Cardiac septum (tissue), 1 donor: ENCODE data around the gene YBX2. TPM values are rescaled to one million over a fixed set of nuclear protein-coding genes. Genes with fewer than 3 reads are reported as not detected.
A peak's percentile ranks its signal among the peaks of the same experiment; 100 is the strongest.

Experiments used
- DNase-seq: peaks from one replicate; pipeline ENCODE4 v3.0.0-alpha.2; 2020; ENCODE audit warnings: low spot score
- intact Hi-C: fragments of 100-400 bp; cut with DNase I; formaldehyde crosslinking; loops from one replicate; pipeline ENCODE4 v1.14.0; 2022
- total RNA-seq: library from RNA; stranded (reverse); fragmentation: NEBNext Ultra II Directional; extraction: Animal tissue kit (Norgen Biotek cat#: 25700); gene quantifications from one replicate; pipeline ENCODE4 v1.2.1, GENCODE V29; 2021
- donor health status: DM: no; HTN: no; CAD: no.

YBX2 gene
- total RNA-seq, 1 donor from 2014 or later, result 1.2 TPM

GRCh38 chr17:7281953-7282751, 12.3 kb downstream of the YBX2 start:
- intact Hi-C loops, result loop anchor here (1.0 to 2.0 kb wide), 2 partner anchors 30 to 71 kb away; partner anchors contain the start of genes ELP5 and KCTD11
- peak; percentile 84 for DNase-seq

- DNase-seq, result peak; percentile 95
- intact Hi-C loops, result loop anchor here (1.0 to 2.0 kb wide), 2 partner anchors 29 to 71 kb away; partner anchors contain the start of genes ELP5 and KCTD11
Measured at GRCh38 chr17:7281074-7281952, 13.1 kb downstream of the YBX2 start, which contains the start of gene SLC2A4. Gene SLC2A4, plus strand, starts transcription at chr17:7281718. Its CDS starts 217 bp downstream, at chr17:7281935.

DNA sequence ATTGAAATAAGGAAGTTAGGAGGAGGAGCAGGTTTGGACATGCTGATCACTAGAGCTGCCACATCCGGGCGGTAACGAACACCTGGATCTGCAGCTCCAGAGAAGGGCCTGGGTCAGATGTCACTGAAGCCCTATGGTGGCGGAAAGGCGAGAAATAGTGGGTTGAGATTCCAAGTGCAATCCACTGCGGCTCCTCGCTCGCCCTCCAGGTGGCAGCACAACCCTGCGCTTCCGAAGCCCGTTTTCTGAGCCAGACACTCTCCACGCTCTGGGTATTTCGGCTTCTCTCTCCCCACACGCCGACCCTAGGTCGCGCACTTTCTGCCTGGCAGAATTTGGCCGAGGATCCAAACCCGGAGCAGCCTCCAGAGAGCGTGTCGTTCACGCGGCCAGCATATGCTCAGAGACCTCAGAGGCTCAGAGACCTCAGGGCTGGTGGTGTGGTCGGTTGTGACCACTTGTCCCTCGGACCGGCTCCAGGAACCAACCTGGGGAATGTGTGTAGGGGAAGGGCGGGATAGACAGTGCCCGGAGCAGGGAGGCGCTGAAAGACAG, 13.8 kb downstream of the YBX2 start:
- intact Hi-C loops, result loop anchor here (1.0 to 2.0 kb wide), 3 partner anchors 16 to 72 kb away; partner anchors contain the start of genes ELP5 and KCTD11
- DNase-seq, result peak; percentile 89

- intact Hi-C loops, result no loop called here
- no peak for DNase-seq
Measured at GRCh38 chr17:7279448-7279847, 15.0 kb downstream of the YBX2 start.

- intact Hi-C loops, result no loop called here
- no peak for DNase-seq
Measured at GRCh38 chr17:7266784-7267183, 27.7 kb downstream of the YBX2 start.

GRCh38 chr17:7263801-7264078, 30.7 kb downstream of the YBX2 start:
- intact Hi-C loops, result no loop called here
- no peak for DNase-seq

DNA sequence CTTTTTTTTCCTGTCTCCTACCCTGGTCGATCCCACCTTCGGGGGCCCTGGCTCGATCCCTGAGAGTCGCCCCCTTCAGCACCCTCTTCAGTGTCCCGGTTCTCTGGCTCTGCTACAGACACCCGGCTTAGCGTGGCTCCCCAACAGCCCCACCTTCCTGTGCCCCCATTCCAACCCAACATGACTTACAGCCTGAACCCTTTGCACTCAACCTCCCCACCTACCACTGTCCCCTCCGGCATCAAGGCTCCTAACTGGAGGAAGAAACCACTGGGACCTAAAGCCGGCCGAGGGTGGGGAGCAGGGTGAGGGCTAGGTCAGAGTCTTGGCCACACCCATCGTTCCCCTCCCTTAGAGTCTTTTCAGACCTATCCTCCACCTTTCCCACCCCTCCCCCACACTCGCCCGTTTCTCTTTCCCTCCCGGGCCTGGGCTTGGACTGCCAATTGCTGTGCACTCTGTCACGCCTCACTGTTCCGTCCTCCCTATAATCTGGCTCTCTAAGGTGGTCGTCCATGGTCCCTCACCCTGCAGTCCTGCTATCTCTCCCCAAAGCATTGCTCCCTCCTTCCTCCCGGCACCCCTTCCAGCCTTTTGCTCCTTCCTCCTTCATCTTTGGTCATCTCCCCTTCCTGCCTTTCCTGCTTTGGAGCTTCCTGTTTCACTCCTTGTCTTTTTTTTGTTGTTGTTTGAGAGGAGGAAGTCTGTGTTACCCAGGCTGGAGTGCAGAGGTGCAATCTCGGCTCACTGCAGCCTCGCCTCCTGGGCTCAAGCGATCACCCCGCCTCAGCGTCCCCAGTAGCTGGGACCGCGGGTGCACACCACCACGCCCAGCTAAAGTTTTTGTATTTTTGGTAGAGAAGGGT, 31.3 kb downstream of the YBX2 start:
- intact Hi-C loops, result no loop called here
- DNase-seq, result no peak

DNA sequence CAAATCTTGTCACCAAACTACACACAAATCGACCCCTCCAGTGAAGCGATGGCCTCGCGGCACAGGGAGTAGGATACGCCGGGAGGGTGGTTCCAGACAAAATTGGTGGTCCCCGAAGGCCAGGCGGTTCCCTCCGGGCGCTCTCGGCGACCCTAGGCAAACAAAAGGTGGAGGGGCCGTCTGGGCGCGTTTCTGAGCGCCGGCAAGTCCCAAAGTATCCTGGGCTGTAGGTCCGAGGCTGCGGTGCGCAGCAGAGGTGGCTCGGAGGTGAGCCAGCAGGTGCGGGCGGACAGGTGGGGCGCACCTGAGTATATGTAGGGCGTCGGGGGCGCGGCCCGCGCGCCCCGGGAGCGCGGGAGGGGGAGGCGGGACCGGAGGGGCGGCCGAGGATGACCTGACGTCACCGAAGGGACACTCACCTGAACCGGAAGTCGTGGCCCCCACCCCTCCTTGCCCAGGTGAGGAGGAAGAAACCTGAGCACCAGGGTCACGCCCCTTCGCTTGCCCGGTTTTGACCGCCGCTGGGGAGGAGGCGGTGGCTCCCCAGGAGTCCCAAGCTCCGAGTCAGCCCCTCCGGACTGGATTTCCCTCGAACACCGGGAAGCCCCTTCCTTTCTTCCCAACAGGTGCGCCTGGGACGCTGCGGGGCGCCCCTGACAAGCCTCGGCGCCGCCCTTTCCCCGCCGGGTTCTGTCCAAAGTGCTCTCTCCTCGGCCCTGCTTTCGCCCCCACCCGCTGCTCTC, 32.1 kb downstream of the YBX2 start, which contains the start of gene CLDN7:
Gene CLDN7, minus strand, starts transcription at position 287 of the 743 bp plus-strand sequence. CDS start 435 bp downstream, outside the sequence.
- intact Hi-C loops, result no loop called here

DNA sequence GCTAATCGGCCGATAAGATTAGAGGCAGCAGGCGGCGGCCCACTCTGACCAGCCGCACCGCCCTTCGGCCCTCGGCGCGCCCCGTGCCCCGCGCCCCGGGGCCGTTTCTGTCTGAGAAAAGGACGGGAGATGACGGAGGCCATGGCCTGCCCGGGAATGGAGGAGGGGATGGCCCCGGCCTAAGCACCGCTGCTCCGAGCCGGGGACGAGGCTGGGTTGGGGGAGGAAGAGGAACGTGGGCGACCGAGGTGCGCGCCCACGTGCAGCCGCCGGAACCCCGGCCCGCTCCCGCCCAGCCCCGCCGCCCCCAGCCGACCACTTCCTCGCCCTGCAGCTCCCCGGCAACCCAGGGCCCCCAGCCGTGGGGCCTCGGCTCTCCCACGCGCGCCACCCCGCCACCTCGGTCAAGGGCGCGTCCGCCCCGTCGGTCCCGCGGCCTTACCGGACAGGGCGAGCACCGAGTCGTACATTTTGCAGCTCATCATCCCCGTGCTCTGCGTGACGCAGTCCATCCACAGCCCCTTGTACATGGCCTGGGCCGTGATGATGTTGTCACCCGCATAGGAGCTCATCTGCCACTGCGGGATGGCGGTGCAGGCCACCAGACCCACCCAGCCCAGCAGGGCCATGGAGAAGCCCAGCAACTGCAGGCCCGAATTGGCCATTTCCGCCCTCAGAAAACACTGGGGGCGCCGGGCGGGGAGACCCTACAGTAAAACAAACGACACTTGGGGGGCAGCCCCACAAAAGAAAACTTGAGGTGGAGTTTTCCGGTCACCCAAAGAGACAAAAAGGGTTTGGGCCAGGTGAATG, 32.9 kb downstream of the YBX2 start:
- intact Hi-C loops, result no loop called here
- DNase-seq, result no peak

More for the DNA sequence above, 32.1 kb downstream of the YBX2 start, which contains the start of gene CLDN7:
- DNase-seq, result no peak

DNA sequence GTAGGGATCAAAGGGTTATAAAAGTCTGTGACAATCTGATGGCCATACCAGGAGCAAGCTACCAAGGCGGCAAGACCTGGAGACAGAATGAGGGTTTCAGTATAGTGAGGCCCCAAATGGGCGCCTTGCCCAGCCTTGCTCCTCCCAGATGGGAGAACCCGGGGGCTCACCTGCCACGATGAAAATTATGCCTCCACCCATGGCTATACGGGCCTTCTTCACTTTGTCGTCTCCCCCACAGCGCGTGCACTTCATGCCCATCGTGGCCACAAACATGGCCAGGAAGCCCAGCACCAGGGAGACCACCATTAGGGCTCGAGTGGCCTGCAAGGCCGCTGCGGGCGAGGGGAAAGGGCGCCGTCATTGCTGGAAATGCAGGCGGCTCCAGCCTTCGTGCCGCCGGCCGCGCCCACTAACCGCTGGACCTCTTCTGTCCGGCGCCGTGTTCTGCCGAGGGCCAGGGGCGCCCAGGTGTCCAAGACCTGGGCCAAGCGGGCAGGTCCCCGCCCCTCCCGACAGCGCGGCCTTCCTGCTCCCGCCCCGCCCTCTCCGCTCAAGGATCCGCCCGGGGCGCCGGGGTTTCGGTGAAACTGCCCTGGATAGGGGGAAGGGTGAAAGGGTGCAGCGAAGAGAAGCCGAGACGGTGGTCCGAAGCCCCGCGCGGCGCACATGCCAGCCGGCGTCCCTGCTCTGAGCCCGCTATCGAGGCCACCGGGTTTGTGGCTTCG, 33.6 kb downstream of the YBX2 start:
- DNase-seq, result no peak
- intact Hi-C loops, result no loop called here

DNA sequence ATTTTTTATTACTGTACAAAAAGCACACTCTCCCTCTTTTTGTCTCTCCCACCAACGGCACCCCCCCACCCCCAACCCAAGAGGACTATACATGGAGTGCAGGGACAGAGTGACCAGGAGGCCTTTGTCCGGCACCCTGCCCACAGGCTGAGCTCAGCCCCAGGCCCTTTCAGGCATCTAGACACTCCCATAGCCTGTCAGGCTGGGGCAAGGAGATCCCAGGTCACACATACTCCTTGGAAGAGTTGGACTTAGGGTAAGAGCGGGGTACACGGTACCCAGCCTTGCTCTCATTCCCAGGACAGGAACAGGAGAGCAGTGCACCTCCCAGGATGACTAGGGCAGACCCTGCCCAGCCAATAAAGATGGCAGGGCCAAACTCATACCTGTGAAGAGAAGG, 34.3 kb downstream of the YBX2 start:
- DNase-seq, result no peak
- intact Hi-C loops, result no loop called here

GRCh38 chr17:7259555-7259889, 34.9 kb downstream of the YBX2 start:
- intact Hi-C loops, result no loop called here
- no peak for DNase-seq

DNA sequence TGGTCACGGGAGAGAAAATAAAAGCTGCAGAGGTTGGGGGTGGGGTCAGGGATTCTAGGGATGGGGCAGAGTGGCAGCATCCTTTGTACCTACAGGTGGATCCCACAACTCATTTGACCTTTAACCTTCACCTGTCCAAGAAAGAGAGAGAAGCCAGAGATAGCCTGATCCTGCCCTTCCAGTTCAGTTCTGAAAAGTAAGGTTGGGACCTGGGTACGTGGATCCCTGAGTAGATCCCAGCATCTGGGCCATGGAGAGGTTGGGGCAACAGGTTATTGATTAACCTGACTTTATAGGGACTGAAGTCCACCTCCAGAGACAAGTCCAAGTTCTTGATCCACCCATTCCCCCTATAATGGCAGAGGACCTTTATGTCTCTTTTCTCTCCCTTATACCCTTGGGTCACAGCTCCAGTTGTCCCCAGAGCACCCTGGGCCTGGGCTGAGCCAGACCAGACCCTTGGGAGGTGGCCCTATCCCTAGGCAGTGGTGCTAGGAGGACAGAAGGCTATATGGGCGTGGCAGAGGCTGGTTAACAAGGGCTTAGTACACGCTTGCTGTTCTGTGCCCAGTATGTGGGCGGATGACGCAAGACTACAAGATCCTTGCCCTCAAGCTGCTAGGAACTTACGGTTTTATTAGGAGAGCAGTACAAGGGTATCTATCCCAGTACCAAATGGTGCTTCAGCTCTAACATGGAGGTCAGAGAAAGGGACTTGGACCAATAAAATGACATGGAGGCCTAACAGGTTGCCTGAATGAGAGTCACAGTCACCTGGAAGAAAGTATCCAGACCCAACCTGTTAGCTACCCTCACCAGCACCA, 35.5 kb downstream of the YBX2 start:
- DNase-seq, result no peak
- intact Hi-C loops, result no loop called here

- DNase-seq, result no peak
- intact Hi-C loops, result no loop called here
Measured at GRCh38 chr17:7256766-7257456, 37.5 kb downstream of the YBX2 start.

DNA sequence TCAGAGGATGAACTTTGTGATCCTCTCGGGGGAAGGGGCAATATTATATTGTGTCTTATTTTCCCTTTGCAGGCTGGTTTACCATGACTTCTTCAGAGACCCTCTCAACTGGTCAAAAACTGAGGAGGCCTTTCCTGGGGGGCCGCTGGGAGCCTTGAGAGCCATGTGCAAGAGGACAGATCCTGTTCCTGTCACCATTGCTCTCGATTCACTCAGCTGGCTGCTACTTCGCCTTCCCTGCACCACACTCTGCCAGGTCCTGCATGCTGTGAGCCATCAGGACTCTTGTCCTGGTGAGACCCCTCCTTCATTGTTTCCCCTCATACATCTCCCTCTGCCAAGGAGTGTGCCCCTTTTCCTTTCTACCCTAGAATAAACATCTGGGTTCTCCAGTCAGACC, 39.9 kb downstream of the YBX2 start:
- intact Hi-C loops, result loop anchor here (5.0 kb wide), 1 partner anchor 318 kb away; no protein-coding TSS in a partner anchor
- DNase-seq, result no peak

GRCh38 chr17:7253082-7253481, 41.4 kb downstream of the YBX2 start:
- intact Hi-C loops, result loop anchor here (5.0 kb wide), 1 partner anchor 319 kb away; no protein-coding TSS in a partner anchor
- no peak for DNase-seq
